ENCODE results near the gene ZNF600. TPM values are rescaled to one million over a fixed set of nuclear protein-coding genes. Genes with fewer than 3 reads are reported as not detected.

ZNF600 gene
- total and polyA plus RNA-seq, 9 of the 15 experiments (the other 6 are each of a cell fraction or from before 2014, with no cell fraction given) = 5.7 to 21.5 (median 17.6) TPM

DNA sequence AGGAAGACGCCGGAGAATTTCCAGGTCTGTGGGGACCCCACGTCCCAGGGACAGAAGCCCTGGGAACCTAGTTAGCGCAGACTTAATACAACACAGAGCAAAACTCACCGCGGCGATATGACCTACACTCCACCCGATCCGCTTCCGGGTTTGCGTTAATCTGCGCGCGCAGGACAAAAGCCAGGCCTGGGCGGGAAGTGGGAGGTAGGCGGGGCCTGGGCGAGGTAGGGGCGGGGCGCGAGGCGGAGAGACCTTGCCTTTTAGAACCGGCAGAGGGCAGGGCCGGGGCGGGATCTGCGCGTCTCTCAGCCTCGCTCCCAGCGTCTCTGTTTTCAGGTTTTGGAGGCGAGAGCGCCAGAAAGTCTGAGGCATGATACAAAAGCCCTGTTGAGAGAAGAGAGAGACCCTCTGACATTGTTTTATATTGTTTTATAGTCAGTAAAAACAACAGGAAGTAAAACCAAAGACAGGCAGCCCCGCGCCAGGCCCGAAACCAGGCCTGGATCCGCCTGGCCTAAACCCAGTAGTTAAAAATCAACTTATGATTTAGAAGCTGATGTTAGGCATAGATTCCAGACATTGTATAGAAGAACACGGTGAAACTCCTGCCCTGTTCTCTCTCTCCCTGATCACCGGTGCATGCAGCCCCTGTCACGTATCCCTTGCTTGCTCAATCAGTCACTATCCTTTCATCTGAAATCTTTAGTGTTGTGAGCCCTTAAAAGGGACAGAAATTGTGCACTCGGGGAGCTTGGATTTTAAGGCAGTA lies 51.5 kb downstream of the ZNF600 start, which contains the start of gene ZNF611 (continued):
- TF ChIP-seq, protein P1, sequence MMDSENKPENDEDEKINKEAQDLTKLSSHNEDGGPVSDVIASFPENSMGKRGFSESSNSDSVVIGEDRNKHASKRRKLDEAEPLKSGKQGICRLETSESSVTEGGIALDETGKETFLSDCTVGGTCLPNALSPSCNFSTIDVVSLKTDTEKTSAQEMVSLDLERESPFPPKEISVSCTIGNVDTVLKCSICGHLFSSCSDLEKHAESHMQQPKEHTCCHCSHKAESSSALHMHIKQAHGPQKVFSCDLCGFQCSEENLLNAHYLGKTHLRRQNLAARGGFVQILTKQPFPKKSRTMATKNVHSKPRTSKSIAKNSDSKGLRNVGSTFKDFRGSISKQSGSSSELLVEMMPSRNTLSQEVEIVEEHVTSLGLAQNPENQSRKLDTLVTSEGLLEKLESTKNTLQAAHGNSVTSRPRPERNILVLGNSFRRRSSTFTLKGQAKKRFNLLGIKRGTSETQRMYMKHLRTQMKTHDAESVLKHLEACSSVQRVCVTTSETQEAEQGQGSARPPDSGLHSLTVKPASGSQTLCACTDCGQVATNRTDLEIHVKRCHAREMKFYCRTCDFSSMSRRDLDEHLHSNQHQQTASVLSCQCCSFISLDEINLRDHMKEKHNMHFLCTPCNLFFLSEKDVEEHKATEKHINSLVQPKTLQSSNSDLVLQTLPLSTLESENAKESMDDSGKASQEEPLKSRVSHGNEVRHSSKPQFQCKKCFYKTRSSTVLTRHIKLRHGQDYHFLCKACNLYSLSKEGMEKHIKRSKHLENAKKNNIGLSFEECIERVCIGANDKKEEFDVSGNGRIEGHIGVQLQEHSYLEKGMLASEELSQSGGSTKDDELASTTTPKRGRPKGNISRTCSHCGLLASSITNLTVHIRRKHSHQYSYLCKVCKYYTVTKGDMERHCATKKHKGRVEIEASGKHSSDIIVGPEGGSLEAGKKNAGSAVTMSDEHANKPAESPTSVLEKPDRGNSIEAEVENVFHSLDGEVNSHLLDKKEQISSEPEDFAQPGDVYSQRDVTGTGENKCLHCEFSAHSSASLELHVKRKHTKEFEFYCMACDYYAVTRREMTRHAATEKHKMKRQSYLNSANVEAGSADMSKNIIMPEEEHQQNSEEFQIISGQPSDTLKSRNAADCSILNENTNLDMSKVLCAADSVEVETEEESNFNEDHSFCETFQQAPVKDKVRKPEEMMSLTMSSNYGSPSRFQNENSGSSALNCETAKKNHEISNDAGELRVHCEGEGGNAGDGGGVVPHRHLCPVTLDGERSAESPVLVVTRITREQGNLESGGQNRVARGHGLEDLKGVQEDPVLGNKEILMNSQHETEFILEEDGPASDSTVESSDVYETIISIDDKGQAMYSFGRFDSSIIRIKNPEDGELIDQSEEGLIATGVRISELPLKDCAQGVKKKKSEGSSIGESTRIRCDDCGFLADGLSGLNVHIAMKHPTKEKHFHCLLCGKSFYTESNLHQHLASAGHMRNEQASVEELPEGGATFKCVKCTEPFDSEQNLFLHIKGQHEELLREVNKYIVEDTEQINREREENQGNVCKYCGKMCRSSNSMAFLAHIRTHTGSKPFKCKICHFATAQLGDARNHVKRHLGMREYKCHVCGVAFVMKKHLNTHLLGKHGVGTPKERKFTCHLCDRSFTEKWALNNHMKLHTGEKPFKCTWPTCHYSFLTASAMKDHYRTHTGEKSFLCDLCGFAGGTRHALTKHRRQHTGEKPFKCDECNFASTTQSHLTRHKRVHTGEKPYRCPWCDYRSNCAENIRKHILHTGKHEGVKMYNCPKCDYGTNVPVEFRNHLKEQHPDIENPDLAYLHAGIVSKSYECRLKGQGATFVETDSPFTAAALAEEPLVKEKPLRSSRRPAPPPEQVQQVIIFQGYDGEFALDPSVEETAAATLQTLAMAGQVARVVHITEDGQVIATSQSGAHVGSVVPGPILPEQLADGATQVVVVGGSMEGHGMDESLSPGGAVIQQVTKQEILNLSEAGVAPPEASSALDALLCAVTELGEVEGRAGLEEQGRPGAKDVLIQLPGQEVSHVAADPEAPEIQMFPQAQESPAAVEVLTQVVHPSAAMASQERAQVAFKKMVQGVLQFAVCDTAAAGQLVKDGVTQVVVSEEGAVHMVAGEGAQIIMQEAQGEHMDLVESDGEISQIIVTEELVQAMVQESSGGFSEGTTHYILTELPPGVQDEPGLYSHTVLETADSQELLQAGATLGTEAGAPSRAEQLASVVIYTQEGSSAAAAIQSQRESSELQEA (IDR thresholded peaks at IDR 0.05; ENCODE audit: low read depth) = no peak
- TF ChIP-seq RBM22 (IDR thresholded peaks at IDR 0.05; ENCODE audit: low read depth, low read length, poor library complexity, severe bottlenecking) (no peak), PML (IDR thresholded peaks at IDR 0.05; ENCODE audit: low read length) (0 out of 2 replicates have a peak, but pooled peaks have one; percentile 35), SNIP1 (IDR thresholded peaks at IDR 0.05; ENCODE audit: low read depth) (no peak), GABPB2 (CRISPR knock-in tag; conservative IDR thresholded peaks at IDR 0.05) (no peak), ZBTB17 (CRISPR knock-in tag; IDR thresholded peaks at IDR 0.05) (no peak), RBM25 (IDR thresholded peaks at IDR 0.05; ENCODE audit: low read depth, low read length, severe bottlenecking) (no peak), ZNF347 (CRISPR knock-in tag; IDR thresholded peaks at IDR 0.05; ENCODE audit: low read depth) (no peak), DNMT1 (IDR thresholded peaks at IDR 0.05) (no peak), FOXJ3 (CRISPR knock-in tag; IDR thresholded peaks at IDR 0.05) (no peak)
- TF ChIP-seq, protein P2, sequence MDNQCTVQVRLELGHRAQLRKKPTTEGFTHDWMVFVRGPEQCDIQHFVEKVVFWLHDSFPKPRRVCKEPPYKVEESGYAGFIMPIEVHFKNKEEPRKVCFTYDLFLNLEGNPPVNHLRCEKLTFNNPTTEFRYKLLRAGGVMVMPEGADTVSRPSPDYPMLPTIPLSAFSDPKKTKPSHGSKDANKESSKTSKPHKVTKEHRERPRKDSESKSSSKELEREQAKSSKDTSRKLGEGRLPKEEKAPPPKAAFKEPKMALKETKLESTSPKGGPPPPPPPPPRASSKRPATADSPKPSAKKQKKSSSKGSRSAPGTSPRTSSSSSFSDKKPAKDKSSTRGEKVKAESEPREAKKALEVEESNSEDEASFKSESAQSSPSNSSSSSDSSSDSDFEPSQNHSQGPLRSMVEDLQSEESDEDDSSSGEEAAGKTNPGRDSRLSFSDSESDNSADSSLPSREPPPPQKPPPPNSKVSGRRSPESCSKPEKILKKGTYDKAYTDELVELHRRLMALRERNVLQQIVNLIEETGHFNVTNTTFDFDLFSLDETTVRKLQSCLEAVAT (IDR thresholded peaks at IDR 0.05) = no peak
- TF ChIP-seq, protein P3, sequence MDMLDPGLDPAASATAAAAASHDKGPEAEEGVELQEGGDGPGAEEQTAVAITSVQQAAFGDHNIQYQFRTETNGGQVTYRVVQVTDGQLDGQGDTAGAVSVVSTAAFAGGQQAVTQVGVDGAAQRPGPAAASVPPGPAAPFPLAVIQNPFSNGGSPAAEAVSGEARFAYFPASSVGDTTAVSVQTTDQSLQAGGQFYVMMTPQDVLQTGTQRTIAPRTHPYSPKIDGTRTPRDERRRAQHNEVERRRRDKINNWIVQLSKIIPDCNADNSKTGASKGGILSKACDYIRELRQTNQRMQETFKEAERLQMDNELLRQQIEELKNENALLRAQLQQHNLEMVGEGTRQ (CRISPR knock-in tag; IDR thresholded peaks at IDR 0.05) = no peak
- TF ChIP-seq, protein P4, sequence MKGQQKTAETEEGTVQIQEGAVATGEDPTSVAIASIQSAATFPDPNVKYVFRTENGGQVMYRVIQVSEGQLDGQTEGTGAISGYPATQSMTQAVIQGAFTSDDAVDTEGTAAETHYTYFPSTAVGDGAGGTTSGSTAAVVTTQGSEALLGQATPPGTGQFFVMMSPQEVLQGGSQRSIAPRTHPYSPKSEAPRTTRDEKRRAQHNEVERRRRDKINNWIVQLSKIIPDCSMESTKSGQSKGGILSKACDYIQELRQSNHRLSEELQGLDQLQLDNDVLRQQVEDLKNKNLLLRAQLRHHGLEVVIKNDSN (CRISPR knock-in tag; IDR thresholded peaks at IDR 0.05) = no peak
- TF ChIP-seq, protein P5, sequence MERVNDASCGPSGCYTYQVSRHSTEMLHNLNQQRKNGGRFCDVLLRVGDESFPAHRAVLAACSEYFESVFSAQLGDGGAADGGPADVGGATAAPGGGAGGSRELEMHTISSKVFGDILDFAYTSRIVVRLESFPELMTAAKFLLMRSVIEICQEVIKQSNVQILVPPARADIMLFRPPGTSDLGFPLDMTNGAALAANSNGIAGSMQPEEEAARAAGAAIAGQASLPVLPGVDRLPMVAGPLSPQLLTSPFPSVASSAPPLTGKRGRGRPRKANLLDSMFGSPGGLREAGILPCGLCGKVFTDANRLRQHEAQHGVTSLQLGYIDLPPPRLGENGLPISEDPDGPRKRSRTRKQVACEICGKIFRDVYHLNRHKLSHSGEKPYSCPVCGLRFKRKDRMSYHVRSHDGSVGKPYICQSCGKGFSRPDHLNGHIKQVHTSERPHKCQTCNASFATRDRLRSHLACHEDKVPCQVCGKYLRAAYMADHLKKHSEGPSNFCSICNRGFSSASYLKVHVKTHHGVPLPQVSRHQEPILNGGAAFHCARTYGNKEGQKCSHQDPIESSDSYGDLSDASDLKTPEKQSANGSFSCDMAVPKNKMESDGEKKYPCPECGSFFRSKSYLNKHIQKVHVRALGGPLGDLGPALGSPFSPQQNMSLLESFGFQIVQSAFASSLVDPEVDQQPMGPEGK (CRISPR knock-in tag; IDR thresholded peaks at IDR 0.05; ENCODE audit: borderline replicate concordance) = no peak
